ENCODE data around the gene AFF1. TPM values are rescaled to one million over a fixed set of nuclear protein-coding genes. Genes with fewer than 3 reads are reported as not detected.

Gene AFF1
- total and polyA plus RNA-seq, 2 of the 4 experiments (the other 2 are of a cell fraction) = 7.0 to 9.6 TPM

- Histone ChIP-seq H3K56ac (ENCODE audit: extremely low read depth, insufficient read depth, low read length) (no peak overlapping the region), H3K4me2 (ENCODE audit: low read depth, low read length) (no peak overlapping the region), H3K4me3 (ENCODE audit: insufficient read depth, low read depth, low read length) (no peak overlapping the region), H3K23ac (ENCODE audit: low read depth, low read length) (no peak overlapping the region), H4K8ac (ENCODE audit: low read depth in 2 of 2, low read length in 2 of 2) (no peak overlapping the region), H3K9ac (ENCODE audit: low read depth, low read length) (no peak overlapping the region), H3K27ac (ENCODE audit: insufficient read depth, low read length) (no peak overlapping the region), H2AK5ac (ENCODE audit: low read depth, low read length) (no peak overlapping the region), H2AK9ac (replicated peaks; ENCODE audit: low read depth, low read length, poor library complexity) (no peak overlapping the region), H3K4ac (ENCODE audit: low read depth, low read length) (no peak overlapping the region), H3K14ac (replicated peaks; ENCODE audit: low read depth, low read length) (no peak overlapping the region), H4K5ac (ENCODE audit: low read depth, low read length) (no peak overlapping the region), H2BK15ac (ENCODE audit: low read depth, low read length) (no peak overlapping the region), H3K36me3 (ENCODE audit: control insufficient read depth, insufficient read depth, low read length) (no peaks in the 10 kb centered on the region), H3K18ac (ENCODE audit: low read depth, low read length) (no peak overlapping the region), H3K9me1 (ENCODE audit: insufficient read depth, low read length) (no peaks in the 10 kb centered on the region), H2AFZ (replicated peaks; ENCODE audit: low read length, poor library complexity) (no peak overlapping the region), H3K9me3 (ENCODE audit: control insufficient read depth, insufficient read depth, low read length) (no peaks in the 10 kb centered on the region), H2BK5ac (ENCODE audit: low read depth, low read length, poor library complexity, severe bottlenecking) (no peak overlapping the region), H4K20me1 (ENCODE audit: insufficient read depth, low read length) (no peaks in the 10 kb centered on the region), H4K91ac (ENCODE audit: insufficient read depth, low read depth, low read length) (no peak overlapping the region), H2BK120ac (ENCODE audit: low read depth, low read length) (no peak overlapping the region), H2BK20ac (ENCODE audit: low read depth, low read length) (no peak overlapping the region), H3K79me1 (ENCODE audit: low read depth in 1 of 2, low read length in 2 of 2) (no peaks in the 10 kb centered on the region), H3K27me3 (ENCODE audit: control insufficient read depth, insufficient read depth, low read length) (no peaks in the 10 kb centered on the region), H3K4me1 (ENCODE audit: control insufficient read depth, insufficient read depth, low read length) (no peaks in the 10 kb centered on the region)
- 100% methylated on average over 1 of the region's 4 CpGs; no CpG with 5 or more reads in 1 of the 2 experiments for WGBS, 2 experiments (ENCODE audit: extremely low coverage in 2 of 2, insufficient read length in 1 of 2)
- dilution Hi-C loops (cut with HindIII; ENCODE audit: low sequenced_read_pairs, unreplicated experiment) (no loop called here), intact Hi-C loops (cut with micrococcal nuclease) (loop anchor here (5.0 kb wide), 1 partner anchor 64 kb away; no protein-coding TSS in a partner anchor), in situ Hi-C loops (cut with MboI; ENCODE audit: low sequenced_read_pairs) (no loop called here)
- POLR2A ChIA-PET (ENCODE audit: unreplicated experiment) = interaction anchor here (0.6 kb wide), 1 partner anchor 64 kb away, joined by 4 read pairs; no protein-coding TSS in a partner anchor
- TF ChIP-seq USF2 (IDR thresholded peaks at IDR 0.05; ENCODE audit: low read depth, low read length) (no peak), RCOR1 (IDR thresholded peaks at IDR 0.05; ENCODE audit: insufficient replicate concordance, low read length) (no peak), CTCF (conservative IDR thresholded peaks at IDR 0.05; ENCODE audit: low read depth, low read length) (no peak), MAZ (IDR thresholded peaks at IDR 0.05; ENCODE audit: borderline replicate concordance, low read depth, low read length) (no peak), CEBPB (IDR thresholded peaks at IDR 0.05; ENCODE audit: low read depth, low read length) (no peak), SMC3 (IDR thresholded peaks at IDR 0.05; ENCODE audit: low read depth, low read length) (no peak), MXI1 (IDR thresholded peaks at IDR 0.05; ENCODE audit: borderline replicate concordance, low read depth, low read length) (no peak), BHLHE40 (IDR thresholded peaks at IDR 0.05; ENCODE audit: low read depth, low read length) (no peak)
- no TSS peak for BruUV-seq (replicated peaks)
- CTCF ChIA-PET = no interaction called here
- no peak for ATAC-seq (ENCODE audit: low read depth)
- no peak for DNase-seq
Measured at GRCh38 chr4:87153078-87153870, 218.5 kb downstream of the AFF1 start.

Measured in IMR-90 (cell line).